Adrenal gland (tissue), 12 donors: ENCODE results near the gene CDC23. TPM values are rescaled to one million over a fixed set of nuclear protein-coding genes. Genes with fewer than 3 reads are reported as not detected.

Source experiments
- DNase-seq, 7 donors: peaks; one replicate each; pipeline ENCODE4 v3.0.0-alpha.2; 2019 to 2020
- H3K27ac ChIP-seq, 5 donors: fragments of 200-600 bp; sonication (generic) in 4 of 5; 1 replicate in 3 of 5; 2 replicates in 2 of 5; pipeline versions ENCODE4 v1.5.1 to v1.8.0; 2016 to 2020; ENCODE audit warnings: mild to moderate bottlenecking in 1 of 5
- H3K27me3 ChIP-seq: fragments of 200-600 bp; 2 replicates; pipeline ENCODE4 v1.8.0; 2021
- H3K36me3 ChIP-seq, 2 donors: fragments of 200-600 bp; replicated peaks in 1 of 2; 1 replicate in 1 of 2; 2 replicates in 1 of 2; pipeline versions ENCODE4 v1.5.1 to v1.8.0; 2018 to 2022
- H3K4me1 ChIP-seq, 2 donors: fragments of 200-600 bp; replicated peaks in 1 of 2; 1 replicate in 1 of 2; 2 replicates in 1 of 2; pipeline versions ENCODE4 v1.5.1 to v1.8.0; 2018 to 2021
- H3K4me3 ChIP-seq, 4 donors: fragments of 200-600 bp; sonication (generic) in 3 of 4; one replicate each; pipeline ENCODE4 v1.5.1; 2016 to 2018
- H3K9me3 ChIP-seq, 3 donors: fragments of 200-600 bp; sonication (generic) in 1 of 3; replicated peaks in 1 of 3; 1 replicate in 2 of 3; 2 replicates in 1 of 3; pipeline versions ENCODE4 v1.5.1 to v1.8.0; 2016 to 2021
- POLR2A ChIP-seq, 2 donors: fragments of 450-650 bp; IDR thresholded peaks; one replicate each; pipeline ENCODE4 v1.6.1; 2017; ENCODE audit warnings: antibody characterized with exemption in 2 of 2, mild to moderate bottlenecking in 2 of 2, moderate library complexity in 1 of 2
- WGBS, 4 donors: extraction: QIAGEN DNeasy Blood & Tissue Kit in 2 of 4; methylation state at CpG; one replicate each; pipeline versions ENCODE4 v1.1.5 to v1.1.7; 2013 to 2017; 5-methylcytosine and 5-hydroxymethylcytosine counted together
- intact Hi-C, 2 donors: fragments of 100-400 bp; cut with DNase I; formaldehyde crosslinking; loops; one replicate each; pipeline versions ENCODE4 v1.14.1 to v1.15.0; 2022 to 2023
- polyA plus RNA-seq, 3 donors: library from polyadenylated mRNA; stranded (reverse); fragments of 200-250 nt in 2 of 3; fragments of 350-450 nt in 1 of 3; fragmentation: Illumina TruSeq in 1 of 3; extraction: RNeasy Lipid Tissue Mini Kit (QIAGEN cat#74804) in 1 of 3; gene quantifications; one replicate each; pipeline ENCODE4 v1.2.3, GENCODE V29; 2013 to 2014
- total RNA-seq, 9 donors: library from RNA; depleted of rRNA in 4 of 9; stranded (reverse); fragments of >200 nt in 4 of 9; fragments of 120-200 nt in 1 of 9; fragmentation: NEBNext Ultra II Directional in 1 of 9; extraction: Animal tissue kit (Norgen Biotek cat#: 25700) in 1 of 9; gene quantifications; one replicate each; pipeline versions ENCODE4 v1.1.0 to v1.2.4, GENCODE V29; 2013 to 2023
- TF ChIP-seq, protein P1 (sequence below), 6 experiments: fragments of 450-650 bp in 4 of 6; fragments of 200-600 bp in 2 of 6; sonication (generic) in 1 of 6; IDR thresholded peaks; 1 replicate in 5 of 6; 2 replicates in 1 of 6; pipeline versions ENCODE4 v1.5.1 to v1.8.0; 2016 to 2021; ENCODE audit warnings: antibody characterized with exemption in 6 of 6, mild to moderate bottlenecking in 2 of 6, moderate library complexity in 1 of 6
- donor health status: healthy with polysubstance abuse.
- donor health status: Bipolar disorder and iron deficiency.
- donor health status: DM: yes; HTN: yes; CAD: no.
- donor health status: DM: no; HTN: no; CAD: no.
- donor health status: DM: no; HTN: no; CAD: no.
- donor health status: DM: yes; HTN: yes; CAD: no.

Gene CDC23
- total and polyA plus RNA-seq, 12 donors, result 7.6 to 57.6 (median 20.5) TPM

GRCh38 chr5:138229387-138229786 is 16.3 kb upstream of the CDC23 start:
- no peak for DNase-seq
- H3K4me1 ChIP-seq, result peaks cover 0 to 18% of the 10 kb centered on the region in 2 donors
- TF ChIP-seq, protein P1, sequence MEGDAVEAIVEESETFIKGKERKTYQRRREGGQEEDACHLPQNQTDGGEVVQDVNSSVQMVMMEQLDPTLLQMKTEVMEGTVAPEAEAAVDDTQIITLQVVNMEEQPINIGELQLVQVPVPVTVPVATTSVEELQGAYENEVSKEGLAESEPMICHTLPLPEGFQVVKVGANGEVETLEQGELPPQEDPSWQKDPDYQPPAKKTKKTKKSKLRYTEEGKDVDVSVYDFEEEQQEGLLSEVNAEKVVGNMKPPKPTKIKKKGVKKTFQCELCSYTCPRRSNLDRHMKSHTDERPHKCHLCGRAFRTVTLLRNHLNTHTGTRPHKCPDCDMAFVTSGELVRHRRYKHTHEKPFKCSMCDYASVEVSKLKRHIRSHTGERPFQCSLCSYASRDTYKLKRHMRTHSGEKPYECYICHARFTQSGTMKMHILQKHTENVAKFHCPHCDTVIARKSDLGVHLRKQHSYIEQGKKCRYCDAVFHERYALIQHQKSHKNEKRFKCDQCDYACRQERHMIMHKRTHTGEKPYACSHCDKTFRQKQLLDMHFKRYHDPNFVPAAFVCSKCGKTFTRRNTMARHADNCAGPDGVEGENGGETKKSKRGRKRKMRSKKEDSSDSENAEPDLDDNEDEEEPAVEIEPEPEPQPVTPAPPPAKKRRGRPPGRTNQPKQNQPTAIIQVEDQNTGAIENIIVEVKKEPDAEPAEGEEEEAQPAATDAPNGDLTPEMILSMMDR (IDR thresholded peaks at IDR 0.05), result no peak
- no peak for TF ChIP-seq POLR2A (IDR thresholded peaks at IDR 0.05)
- intact Hi-C loops, result loop anchor here in 1 of 2 donors (10.0 kb wide), 1 partner anchor 55 kb away; no protein-coding TSS in a partner anchor
- H3K27ac ChIP-seq, result no peak overlapping the region
- no peaks in the 10 kb centered on the region for H3K36me3 ChIP-seq
- no peaks in the 10 kb centered on the region for H3K9me3 ChIP-seq
- H3K4me3 ChIP-seq, result no peak overlapping the region
- H3K27me3 ChIP-seq, result no peaks in the 10 kb centered on the region
- 73 to 83% (median 75%) methylated on average over 6 of the region's 6 CpGs for WGBS, 4 donors

DNA sequence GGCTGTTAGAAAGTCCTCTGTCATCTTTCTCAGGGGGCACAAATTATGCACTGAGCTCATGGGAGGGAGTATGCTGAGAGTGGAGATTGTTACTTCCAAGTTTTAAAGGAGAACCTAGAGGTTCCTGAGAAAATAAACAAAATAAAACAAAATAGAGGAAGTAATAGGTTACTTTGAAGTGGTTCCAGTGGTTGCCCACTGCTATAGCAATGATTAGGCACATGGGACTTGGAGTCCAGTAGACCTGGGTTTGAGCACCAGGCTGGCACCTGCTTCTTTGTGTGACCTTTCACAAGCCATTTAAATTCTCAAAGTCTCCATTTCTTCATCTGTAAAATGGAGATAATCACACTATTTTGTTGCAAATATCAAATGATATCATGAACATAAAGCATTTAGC is 13.8 kb upstream of the CDC23 start:
- DNase-seq, result no peak
- H3K36me3 ChIP-seq, result no peaks in the 10 kb centered on the region
- H3K4me1 ChIP-seq, result peaks cover 0 to 26% of the 10 kb centered on the region in 2 donors
- no peak overlapping the region for H3K27ac ChIP-seq
- intact Hi-C loops, result loop anchor here in 1 of 2 donors (10.0 kb wide), 1 partner anchor 58 kb away; no protein-coding TSS in a partner anchor
- H3K4me3 ChIP-seq, result no peak overlapping the region
- no peaks in the 10 kb centered on the region for H3K9me3 ChIP-seq
- TF ChIP-seq, protein P1 (IDR thresholded peaks at IDR 0.05), result no peak
- no peak for TF ChIP-seq POLR2A (IDR thresholded peaks at IDR 0.05)
- no peaks in the 10 kb centered on the region for H3K27me3 ChIP-seq

DNA sequence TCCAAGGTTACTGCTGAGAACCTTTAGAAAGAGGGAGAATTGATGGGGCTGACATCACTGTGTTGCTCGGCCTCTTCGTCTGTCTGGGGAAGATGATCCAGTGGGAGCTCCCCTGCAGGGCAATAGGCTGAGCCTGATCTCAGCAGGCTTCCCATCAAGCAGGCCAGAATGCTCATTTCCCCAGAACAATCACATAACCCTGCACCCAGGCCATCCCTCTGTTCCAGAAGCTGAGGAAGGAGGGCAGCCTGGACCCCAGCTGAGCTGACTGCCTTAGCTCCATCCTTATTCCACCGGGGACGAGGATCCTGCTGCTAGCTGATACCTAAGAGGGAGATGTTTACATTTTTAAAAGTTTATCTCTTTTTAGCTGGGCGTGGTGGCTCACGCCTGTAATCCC is 11.6 kb upstream of the CDC23 start:
- Histone ChIP-seq H3K36me3 (no peaks in the 10 kb centered on the region), H3K27me3 (no peaks in the 10 kb centered on the region), H3K27ac (no peak overlapping the region), H3K9me3 (no peaks in the 10 kb centered on the region), H3K4me1 (peaks cover 0 to 9% of the 10 kb centered on the region in 2 donors), H3K4me3 (no peak overlapping the region)
- intact Hi-C loops, result loop anchor here in 1 of 2 donors (5.0 to 10.0 kb wide), 2 partner anchors 60 to 188 kb away; no protein-coding TSS in a partner anchor
- 74 to 88% (median 81%) methylated on average over 6 of the region's 6 CpGs for WGBS, 4 donors
- TF ChIP-seq POLR2A (IDR thresholded peaks at IDR 0.05), result no peak
- TF ChIP-seq, protein P1 (IDR thresholded peaks at IDR 0.05), result no peak
- no peak for DNase-seq

DNA sequence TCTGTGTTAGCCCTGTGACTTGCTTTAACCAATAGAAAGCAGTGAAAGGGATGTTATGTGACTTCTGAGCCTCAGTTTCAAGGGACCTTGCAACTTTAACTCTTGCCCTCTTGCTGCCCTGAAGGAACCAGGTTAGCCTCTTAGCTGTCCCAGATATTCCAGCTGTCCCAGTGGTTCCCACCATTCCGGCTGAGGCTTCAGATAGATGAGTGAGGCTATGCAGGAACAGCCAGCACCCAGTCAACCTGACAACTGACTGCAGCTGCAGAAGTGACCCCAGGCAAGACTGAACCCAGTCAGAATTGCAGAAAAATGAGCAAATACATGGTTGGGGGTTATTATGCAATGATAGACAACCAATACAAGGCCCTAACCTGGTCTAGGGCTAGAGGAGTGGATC is 10.4 kb upstream of the CDC23 start:
- Histone ChIP-seq H3K4me3 (no peak overlapping the region), H3K9me3 (no peaks in the 10 kb centered on the region), H3K27ac (no peak overlapping the region), H3K36me3 (no peaks in the 10 kb centered on the region), H3K27me3 (no peaks in the 10 kb centered on the region), H3K4me1 (peaks cover 0 to 8% of the 10 kb centered on the region in 2 donors)
- intact Hi-C loops, result loop anchor here in 1 of 2 donors (5.0 to 10.0 kb wide), 2 partner anchors 61 to 189 kb away; no protein-coding TSS in a partner anchor
- TF ChIP-seq, protein P1 (IDR thresholded peaks at IDR 0.05), result no peak
- TF ChIP-seq POLR2A (IDR thresholded peaks at IDR 0.05), result no peak
- WGBS, 4 donors, result 100% methylated on average over 1 of the region's 1 CpG; no CpG with 5 or more reads in 1 of the 4 donors
- no peak for DNase-seq
